Amygdala (tissue), 56 donors: ENCODE data around the gene DNAH6.
A peak's percentile ranks its signal among the peaks of the same experiment; 100 is the strongest.
"Not testable (repeated sequence)": the region's sequence is repeated elsewhere in the genome, so short reads cannot be mapped to it uniquely, and the experiment has no call there.

Experiments used
- DNase-seq, 56 donors: peaks; one replicate each; lab custom pipeline; 2025; lab: John Stamatoyannopoulos, UW

DNAH6 gene

DNA sequence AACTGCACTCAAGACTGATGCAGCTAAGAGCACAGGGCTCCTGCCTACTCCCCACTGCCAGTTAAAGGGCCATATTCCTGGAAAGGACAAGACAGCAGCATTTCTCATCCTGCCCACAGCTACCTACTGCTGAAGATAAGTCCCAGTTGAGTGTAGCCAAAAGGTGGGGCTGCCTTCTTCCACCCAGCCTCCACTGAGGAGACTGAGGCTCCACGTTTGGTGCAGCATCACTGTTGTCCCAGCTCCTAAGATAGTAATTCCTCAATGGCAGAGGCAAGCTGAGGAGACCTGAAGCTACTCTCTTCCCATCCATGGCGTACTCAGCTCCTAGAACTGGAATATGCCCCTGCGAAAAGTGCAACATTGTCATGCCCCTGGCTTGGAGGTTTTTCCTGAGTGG lies 214.9 kb downstream of the DNAH6 start:
- DNase-seq: no peak

DNA sequence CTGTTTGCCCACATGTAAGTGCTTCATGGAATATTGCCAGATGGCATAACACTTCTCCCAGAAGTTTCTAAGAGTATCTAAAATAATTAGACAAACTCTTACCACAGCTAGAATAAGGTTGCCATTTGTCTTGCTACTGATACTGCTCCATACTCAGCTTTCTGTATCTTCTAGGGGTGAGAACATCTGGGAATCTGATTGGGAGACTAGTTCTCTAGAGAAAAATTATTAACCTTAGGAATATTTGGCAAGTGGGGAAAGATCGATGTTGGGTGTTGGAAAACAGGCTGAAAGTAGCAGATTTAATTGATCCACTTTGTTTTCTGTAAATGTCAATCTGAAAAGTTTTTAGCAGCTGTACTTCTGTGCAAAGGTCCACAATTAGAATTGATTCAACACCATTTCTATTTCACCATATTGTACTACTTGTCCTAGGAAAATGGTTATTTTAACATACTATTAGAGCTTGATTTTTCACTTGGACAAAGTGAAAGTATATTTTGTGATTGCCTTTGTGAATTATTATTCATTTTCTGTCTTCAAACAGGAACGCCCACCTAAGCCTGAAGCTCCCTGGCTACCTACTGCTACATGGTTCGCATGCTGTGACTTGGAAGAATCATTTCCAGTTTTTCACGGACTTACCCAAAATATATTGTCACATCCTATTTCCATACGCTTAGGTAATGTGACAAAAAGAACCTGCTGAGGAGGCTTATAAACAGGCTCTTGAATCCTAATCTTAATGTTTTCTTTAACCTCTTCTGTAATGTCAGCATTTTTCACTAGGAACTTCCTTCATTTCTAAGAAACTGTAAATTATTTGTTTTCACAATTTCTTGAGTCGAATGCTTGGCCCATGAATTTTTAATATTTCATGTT lies 216.8 kb downstream of the DNAH6 start:
- DNase-seq: no peak

DNA sequence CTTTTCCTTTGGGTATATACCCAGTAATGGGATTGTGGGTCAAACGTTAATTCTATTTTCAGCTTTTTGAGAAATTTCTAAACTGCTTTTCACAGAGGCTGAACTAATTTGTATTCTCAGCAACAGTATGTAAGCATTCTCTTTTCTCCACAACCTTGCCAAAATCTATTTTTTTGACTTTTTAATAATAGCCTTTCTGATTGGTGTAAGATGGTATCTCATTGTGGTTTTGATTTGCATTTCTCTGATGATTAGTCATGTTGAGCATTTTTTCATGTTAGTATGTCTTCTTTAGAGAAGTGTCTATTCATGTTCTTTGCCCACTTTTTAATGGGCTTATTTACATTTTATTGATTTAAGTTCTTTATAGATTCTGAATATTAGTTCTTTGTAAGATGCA lies 219.1 kb downstream of the DNAH6 start:
- no peak for DNase-seq

DNA sequence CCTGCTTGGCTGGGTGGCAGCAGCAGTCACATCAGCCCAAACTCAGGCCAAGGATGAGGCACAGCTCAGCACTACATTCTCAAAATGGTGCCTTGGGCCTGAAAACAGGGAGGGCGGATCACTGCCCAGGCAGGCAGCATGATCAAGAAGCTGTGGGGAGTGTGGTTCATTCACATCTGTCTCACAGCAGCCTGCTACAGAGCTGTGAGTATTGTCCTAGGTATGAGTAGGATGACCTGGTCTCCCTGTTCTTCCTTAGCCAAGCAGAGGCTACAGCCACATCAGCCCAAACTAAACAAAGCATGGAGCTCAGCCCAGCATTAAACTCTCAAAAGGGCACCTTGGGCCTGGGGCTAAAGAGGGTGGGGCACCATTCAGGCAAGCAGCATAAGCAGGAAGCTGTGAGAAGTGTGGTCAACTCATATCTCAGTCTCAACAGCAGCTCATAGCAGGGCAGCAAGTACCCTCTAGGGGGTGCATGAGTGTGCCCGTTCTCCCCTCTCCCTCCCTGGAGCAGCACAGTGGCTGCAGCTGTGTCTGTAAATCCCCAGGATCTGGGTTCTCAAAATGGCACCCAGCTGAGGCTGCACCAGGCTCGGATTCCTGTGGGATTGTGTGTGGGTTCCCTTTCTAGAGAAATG lies 225.0 kb downstream of the DNAH6 start:
- peak in 1 of 56 donors; percentile 3 for DNase-seq

DNA sequence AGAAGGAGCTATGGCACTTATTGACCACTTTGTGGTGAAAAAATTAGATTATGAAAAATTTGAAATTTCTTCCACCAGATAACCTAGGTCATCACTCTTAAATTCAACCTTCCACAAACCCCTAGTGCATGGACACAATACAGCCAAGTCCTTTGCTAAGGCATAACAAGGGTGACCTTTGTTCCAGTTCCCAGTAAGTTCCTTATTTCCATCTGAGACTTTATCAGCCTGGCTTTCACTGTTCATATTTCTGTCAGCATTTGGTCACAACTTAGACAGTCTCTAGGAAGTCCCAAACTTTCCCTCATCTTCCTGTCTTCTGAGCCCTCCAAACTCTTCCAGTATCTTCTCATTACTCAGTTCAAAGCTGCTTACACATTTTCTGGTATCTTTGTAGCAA lies 232.0 kb downstream of the DNAH6 start:
- no peak for DNase-seq

DNA sequence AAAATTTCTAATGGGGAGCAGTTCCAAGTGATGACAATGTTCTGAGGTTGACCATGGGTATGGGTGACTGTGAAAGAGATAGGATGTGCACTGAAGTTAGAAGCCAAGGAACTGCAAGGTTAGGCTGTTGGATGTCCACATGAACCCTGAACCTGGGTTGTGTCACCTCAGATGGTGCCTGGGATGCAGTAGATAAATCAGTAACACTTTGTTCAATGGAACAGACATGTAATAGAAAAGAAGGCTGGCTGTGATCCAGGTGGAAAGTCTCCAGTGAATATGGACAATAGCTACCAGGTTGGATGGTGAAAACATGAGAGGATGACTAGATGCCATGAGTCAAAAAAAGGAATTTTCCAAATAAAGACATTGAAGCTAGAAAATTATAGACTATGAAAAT lies 233.1 kb downstream of the DNAH6 start:
- peak in 1 of 56 donors; percentile 1 for DNase-seq

DNA sequence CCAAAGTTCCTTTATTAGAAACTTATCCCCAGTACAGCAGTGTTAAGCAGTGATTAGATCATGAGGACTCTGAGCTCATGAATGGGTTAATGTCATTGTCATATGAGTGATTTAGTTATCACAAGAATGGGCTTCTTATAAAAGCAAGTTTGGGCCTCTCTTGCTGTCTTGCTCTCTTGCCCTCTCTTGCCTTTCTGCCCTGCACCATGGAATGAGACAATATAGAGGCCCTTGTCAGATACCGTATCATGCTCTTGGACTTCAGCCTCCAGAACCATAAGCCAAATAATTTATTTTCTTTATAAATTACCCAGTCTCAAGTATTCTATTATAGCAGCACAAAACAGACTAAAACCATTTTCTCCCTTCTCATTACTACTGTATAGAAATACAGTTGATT lies 238.8 kb downstream of the DNAH6 start:
- DNase-seq: no peak

DNA sequence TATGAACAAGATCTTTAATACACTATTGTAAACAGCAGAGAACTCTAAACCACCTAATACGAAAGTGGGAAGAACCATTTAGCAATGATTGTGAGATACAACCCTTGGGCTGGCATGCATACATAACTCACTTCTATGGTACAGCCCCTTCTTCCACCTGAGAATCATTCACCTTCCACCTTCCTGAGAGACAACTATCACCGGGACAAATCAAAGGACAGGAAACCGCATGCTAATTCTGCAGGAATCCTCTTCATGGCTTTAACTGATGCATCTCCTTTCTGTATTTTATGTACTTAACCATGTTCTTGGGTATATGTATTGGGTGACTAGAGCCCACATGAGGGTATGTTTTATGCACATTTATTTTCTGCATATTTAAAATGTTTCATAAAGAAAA lies 241.3 kb downstream of the DNAH6 start:
- DNase-seq: no peak

DNA sequence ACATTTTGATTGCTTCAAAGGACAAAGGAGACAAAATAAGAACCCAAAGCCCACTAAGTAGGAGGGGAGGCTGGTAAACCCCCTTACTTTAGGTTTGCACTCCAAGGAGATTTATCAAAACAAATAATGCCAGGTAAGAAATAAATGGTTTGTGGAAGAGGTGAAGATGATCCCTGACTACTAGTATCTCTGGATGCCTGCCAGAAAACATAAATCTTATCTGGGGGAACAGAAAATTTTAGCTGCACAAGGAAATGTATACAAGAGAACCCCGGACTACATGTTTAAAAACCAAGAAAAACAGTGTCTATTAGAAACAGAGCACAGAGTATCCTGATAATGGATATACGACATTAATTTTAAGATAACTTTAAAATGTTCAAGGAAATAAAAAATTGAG lies 250.5 kb downstream of the DNAH6 start:
- no peak for DNase-seq

DNA sequence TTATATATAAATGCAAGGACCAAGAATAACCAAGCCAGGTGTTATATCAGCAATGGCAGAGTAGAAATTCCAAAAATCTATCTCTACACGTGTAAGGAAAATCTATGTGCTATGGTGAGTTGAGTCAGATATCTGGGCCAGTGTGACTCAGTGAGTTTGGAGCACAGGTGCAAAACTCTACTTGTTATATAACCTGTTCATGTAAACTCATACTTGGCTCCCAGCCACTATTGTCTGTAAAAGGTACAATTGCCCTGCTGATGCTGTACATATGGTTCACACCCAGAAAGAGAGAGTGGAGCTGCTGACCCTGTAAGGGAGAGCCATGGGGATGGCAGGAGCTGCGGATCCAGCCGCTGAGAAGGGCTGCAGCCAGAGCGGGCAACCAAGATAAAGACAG lies 252.5 kb downstream of the DNAH6 start:
- DNase-seq: no peak

DNA sequence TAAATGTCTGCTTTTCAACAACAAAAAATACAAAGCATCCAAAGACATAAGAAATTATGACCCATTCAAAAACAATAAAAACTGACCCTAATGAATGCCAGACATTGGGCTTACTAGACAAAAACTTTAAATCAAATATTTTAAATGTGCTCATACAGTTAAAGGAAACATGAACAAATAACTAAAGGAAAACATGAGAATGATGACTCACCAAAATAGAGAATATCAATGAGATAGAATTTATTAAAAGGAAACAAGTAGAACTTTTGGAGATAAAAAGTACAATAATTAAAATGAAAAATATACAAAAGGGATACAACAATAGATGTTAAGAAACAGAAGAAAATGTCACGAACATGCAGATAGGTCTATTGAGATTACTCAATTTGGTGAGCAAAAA lies 254.0 kb downstream of the DNAH6 start:
- DNase-seq: no peak

DNA sequence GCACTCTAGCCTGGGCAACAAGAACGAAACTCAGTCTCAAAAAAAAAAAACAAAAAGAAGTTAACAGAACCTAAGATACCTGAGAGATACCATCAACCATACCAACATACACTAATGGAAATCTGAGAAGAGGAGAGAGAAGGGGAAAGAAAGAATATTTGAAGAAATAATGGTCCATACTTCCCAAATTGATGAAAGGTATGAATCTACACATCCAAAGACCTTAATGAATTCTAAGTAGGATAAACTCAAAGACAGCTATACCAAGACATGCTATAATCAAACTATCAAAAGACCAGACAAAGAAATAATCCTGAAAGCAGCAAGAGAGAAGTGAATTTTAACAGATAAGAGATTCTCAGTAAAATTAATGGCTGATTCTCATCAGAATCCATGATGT lies 255.0 kb downstream of the DNAH6 start:
- no peak for DNase-seq

DNA sequence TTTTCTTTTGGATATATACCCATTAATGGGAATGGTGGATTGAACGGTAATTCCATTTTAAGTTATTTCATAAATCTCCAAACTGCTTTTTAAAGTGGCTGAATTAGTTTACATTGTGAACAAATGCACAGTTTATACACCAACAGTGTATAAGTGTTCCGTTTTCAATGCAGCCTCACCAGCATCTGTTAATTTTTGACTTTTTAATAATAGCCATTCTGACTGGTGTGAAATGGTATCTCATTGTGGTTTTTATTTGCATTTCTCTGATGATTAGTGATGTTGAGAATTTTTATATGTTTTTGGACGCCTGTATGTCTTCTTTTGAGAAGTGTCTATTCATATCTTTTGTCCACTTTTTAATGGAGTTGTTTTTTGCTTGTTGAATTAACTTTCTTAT lies 257.3 kb downstream of the DNAH6 start:
- not testable (repeated sequence) for DNase-seq

DNA sequence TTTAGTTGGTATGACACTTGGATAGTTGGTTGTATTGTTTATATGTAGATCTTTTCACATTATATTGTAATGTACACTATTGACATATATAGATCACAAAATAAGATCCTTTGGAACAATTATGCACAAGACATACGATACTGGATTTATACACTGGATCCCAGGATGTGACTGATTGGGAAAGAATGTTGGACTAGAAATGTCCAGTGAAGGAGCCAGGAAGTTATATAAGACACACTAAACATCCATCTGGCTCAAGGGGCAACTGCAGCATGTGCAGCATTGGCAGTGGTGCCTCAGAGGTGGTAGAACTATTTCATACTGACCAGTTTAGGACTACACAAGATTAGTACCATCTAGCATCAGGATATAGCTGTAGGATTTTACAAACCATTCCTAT lies 259.7 kb downstream of the DNAH6 start:
- DNase-seq: no peak

DNA sequence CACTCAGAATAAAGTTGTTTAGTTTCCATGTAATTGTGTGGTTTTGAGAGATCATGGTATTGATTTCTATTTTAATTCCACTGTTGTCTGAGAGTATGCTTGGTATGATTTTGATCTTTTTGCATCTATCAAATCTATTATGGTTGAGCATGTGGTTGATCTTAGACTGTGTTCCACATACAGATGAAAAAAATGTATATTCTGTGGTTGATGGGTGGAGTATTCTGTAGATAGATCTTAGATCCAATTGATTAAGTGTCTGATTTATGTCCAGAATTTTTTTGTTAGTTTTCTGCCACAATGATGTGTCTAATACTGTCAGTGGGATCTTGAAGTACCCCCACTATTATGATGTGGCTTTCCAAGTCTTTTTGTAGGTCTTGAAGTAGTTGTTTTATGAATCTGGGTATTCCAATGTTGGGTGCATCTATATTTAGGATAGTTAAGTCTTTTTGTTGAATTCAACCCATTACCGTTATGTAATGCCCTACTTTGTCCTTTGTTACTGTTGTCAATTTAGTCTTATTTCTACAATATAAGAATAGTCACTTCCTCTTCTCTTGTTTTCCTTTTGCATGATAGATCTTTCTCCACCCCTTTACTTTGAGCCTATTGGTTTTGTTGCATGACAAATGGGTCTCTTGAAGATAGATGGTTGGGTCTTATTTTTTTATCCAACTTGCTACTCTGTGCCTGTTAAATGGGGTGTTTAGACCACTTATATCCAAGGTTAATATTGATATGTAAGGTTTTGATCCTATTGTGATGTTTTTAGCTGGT lies 262.8 kb downstream of the DNAH6 start:
- DNase-seq: no peak

DNA sequence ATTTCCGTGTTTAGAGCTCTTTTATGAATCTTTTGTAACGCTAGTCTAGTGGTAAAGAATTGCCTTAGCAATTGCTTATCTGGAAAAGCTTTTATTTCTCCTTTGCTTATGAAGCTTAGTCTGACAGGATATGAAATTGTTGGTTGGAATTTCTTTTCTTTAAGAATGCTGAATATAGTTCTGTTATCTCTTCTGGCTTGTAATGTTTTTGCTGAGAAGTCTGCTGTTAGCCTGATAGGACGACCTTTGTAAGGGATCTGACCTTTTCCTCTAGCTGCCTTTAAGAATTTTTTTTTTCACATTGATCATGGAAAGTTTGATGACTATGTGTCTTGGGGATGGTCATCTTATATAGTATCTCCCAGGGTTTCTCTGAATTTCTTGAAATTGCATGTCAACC lies 263.5 kb downstream of the DNAH6 start:
- DNase-seq: no peak

DNA sequence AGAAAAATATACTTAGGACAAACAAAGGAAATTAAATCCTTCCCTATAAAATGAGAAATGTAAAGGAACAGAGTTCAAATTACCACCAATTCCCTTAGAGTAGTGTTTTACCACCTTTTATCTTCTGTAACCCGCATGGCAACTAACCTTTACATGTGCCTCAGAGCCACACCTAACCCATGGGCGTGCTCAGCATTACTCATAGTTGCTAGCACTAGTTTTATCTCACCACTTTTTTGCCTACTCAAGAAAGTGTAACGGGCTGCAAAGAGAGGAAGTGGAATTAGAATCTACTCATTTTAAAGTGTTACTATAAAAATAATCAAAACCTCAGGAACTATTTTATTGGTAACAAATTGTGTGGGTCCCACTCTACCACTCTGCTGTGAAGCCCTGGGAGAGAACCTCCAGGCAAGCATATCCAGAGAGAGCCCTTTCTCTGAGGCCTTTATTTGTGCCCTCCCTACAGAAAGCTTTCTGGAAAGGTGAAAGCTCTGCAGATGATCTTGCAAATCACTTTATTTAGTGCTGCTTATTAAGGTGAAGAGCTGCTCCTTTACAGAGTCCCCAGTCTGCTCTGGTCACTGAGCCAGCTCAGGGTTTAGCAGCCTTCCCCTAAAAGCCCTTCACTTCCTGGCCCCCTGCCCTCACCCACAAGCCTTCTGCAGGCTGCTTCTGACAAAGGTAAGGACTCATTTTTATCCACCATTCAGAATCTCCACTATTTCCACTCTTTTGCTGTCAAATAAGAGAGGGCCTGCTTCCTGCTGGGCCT lies 265.8 kb downstream of the DNAH6 start:
- no peak for DNase-seq

DNA sequence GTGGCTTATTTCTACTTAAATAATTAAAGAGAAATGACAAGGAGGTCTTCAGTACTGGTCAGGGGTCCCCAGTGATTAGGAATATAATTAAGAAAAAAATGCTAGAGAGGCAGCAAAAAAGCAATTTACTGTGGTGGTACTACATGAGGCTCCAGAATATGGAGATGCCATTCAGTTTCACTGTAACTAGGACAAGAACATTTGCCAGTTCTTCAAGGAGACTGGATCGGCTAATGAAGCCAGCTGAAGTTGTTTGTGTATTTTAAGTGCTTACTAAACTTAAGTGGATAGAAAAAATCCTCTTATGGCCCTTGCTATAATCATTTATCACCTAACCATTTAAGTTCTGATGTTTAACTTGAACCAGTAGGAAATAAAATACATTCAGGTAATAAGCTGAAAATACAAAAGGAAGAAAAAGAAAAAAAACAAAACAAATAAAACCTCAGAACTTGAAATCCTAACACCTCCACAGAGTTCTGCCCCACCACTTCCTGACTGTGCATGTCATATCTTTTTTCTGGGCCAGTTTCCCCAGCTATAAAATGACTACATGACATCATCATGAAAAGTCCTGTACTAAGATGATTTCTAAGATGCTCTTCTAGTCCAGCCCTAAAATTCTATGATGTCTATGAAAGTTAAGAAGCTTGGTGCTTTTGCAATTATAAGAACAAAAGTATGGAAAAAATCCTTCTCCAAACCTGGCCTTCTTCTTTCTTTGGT lies 266.6 kb downstream of the DNAH6 start:
- DNase-seq: no peak

DNA sequence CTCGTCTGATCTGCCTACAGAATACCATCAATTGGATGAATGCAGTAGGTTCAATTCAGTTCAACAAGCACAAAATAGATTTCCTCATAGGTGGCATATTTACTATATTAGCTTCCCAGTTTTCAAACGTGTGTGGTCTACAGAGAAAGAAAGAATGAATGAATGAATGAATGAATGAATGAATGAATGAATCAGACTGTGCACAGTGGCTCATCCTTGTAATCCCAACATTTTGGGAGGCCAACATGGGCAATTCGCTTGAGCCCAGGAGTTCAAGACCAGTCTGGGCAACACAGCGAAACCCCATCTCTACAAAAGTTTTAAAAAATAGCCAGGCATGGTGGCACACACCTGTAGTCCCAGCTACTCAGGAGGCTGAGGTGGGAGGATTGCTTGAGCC lies 269.7 kb downstream of the DNAH6 start:
- DNase-seq: no peak

DNA sequence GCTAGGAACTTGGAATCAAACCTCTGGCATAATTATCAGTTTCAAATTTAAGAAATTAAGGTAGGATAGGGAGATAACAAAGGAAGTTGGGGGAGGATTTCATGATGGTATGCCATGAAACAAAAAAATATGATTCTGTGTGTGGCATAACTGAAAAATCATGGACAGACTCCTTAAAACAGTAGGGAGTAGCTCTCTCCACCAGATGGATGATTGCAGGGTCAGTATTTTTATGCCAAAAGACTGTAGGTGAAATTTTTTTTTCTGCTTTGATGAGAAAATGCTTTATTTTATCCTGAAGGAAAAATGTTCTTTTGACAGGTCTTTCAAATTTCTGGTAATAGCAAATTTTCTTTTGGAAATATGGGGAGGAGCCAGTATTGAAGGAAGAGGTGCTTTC lies 270.3 kb downstream of the DNAH6 start:
- no peak for DNase-seq
